GM12878 (cell line): Measurements from ENCODE around the gene CCDC15.

ENCODE experiments used
- CREM ChIP-seq: IDR thresholded peaks from 2 replicates; pipeline ENCODE4 v1.6.1; 2014; ENCODE audit warnings: antibody characterized with exemption, low read depth
- NFYB ChIP-seq: IDR thresholded peaks from 2 replicates; pipeline ENCODE4 v1.6.1; 2011; ENCODE audit warnings: low read depth, mild to moderate bottlenecking, low read length, improper control_type of control experiment, moderate library complexity; ENCODE audit not compliant: insufficient read depth
- POLR2A ChIP-seq: IDR thresholded peaks from 2 replicates; pipeline ENCODE4 v1.6.1; 2011; ENCODE audit warnings: low read depth, mild to moderate bottlenecking, low read length
- RB1 ChIP-seq: fragments of 450-650 bp; formaldehyde crosslinking; IDR thresholded peaks from 2 replicates; pipeline ENCODE4 v1.6.1; 2017; ENCODE audit warnings: mild to moderate bottlenecking, borderline replicate concordance
- SIN3A ChIP-seq: IDR thresholded peaks from 2 replicates; pipeline ENCODE4 v1.6.1; 2012; ENCODE audit warnings: low read depth, low read length, improper control_type of control experiment
- TF ChIP-seq, protein P1 (sequence below), 3 experiments: IDR thresholded peaks in 2 of 3; conservative IDR thresholded peaks in 1 of 3; 2 replicates each; pipeline ENCODE4 v1.5.1; 2011; ENCODE audit warnings: low read depth in 3 of 3, low read length in 3 of 3, mild to moderate bottlenecking in 3 of 3, control low read depth in 2 of 3, moderate library complexity in 2 of 3, inconsistent platforms in 1 of 3, mixed read lengths in 1 of 3; ENCODE audit not compliant: control insufficient read depth in 2 of 3, insufficient read depth in 1 of 3; ENCODE audit errors: extremely low read depth in 1 of 3
- TF ChIP-seq, protein P2 (sequence below): IDR thresholded peaks from 2 replicates; pipeline ENCODE4 v1.6.1; 2011; ENCODE audit warnings: low read depth, low read length, improper control_type of control experiment, borderline replicate concordance
- TF ChIP-seq, protein P3 (sequence below): fragments of 450-650 bp; IDR thresholded peaks from 2 replicates; pipeline ENCODE4 v1.6.1; 2018; ENCODE audit warnings: mild to moderate bottlenecking, low read depth, moderate library complexity; ENCODE audit not compliant: partially characterized antibody

DNA sequence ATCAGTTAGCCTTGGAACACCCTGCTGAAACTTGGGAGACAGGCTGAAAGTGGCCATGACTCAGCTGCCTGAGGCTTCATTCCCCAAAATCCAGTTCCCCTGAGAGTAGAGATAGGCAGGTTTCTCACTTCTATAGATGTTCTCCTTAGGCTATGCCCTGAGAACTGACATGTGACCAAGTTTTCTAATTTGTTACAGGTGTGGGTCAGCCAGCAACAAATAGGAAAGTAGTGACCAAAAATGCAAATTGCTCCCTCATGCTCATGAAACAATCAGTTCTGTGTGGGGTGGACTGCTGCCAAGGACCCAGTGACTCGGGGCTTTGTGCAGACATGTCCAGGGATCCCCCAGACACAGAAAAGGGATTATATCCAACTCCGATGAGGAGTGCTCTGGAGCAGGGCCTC is 7.3 kb upstream of the CCDC15 start:
- TF ChIP-seq POLR2A, result no peak
- TF ChIP-seq, protein P1, sequence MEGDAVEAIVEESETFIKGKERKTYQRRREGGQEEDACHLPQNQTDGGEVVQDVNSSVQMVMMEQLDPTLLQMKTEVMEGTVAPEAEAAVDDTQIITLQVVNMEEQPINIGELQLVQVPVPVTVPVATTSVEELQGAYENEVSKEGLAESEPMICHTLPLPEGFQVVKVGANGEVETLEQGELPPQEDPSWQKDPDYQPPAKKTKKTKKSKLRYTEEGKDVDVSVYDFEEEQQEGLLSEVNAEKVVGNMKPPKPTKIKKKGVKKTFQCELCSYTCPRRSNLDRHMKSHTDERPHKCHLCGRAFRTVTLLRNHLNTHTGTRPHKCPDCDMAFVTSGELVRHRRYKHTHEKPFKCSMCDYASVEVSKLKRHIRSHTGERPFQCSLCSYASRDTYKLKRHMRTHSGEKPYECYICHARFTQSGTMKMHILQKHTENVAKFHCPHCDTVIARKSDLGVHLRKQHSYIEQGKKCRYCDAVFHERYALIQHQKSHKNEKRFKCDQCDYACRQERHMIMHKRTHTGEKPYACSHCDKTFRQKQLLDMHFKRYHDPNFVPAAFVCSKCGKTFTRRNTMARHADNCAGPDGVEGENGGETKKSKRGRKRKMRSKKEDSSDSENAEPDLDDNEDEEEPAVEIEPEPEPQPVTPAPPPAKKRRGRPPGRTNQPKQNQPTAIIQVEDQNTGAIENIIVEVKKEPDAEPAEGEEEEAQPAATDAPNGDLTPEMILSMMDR (IDR thresholded peaks at IDR 0.05 in 2 of 3, conservative IDR thresholded peaks at IDR 0.05 in 1 of 3; ENCODE audit: control insufficient read depth in 2 of 3, extremely low read depth in 1 of 3, insufficient read depth in 1 of 3, low read depth in 3 of 3, low read length in 3 of 3), result no peak
- TF ChIP-seq, protein P2, sequence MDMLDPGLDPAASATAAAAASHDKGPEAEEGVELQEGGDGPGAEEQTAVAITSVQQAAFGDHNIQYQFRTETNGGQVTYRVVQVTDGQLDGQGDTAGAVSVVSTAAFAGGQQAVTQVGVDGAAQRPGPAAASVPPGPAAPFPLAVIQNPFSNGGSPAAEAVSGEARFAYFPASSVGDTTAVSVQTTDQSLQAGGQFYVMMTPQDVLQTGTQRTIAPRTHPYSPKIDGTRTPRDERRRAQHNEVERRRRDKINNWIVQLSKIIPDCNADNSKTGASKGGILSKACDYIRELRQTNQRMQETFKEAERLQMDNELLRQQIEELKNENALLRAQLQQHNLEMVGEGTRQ, result no peak
- TF ChIP-seq CREM, result no peak
- TF ChIP-seq, protein P3, sequence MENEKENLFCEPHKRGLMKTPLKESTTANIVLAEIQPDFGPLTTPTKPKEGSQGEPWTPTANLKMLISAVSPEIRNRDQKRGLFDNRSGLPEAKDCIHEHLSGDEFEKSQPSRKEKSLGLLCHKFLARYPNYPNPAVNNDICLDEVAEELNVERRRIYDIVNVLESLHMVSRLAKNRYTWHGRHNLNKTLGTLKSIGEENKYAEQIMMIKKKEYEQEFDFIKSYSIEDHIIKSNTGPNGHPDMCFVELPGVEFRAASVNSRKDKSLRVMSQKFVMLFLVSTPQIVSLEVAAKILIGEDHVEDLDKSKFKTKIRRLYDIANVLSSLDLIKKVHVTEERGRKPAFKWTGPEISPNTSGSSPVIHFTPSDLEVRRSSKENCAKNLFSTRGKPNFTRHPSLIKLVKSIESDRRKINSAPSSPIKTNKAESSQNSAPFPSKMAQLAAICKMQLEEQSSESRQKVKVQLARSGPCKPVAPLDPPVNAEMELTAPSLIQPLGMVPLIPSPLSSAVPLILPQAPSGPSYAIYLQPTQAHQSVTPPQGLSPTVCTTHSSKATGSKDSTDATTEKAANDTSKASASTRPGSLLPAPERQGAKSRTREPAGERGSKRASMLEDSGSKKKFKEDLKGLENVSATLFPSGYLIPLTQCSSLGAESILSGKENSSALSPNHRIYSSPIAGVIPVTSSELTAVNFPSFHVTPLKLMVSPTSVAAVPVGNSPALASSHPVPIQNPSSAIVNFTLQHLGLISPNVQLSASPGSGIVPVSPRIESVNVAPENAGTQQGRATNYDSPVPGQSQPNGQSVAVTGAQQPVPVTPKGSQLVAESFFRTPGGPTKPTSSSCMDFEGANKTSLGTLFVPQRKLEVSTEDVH, result no peak
- TF ChIP-seq SIN3A, result no peak
- no peak for TF ChIP-seq RB1
- TF ChIP-seq NFYB, result no peak
